HG02588 (cell line): ENCODE results near the gene OCRL.

Source experiments
- ATAC-seq: cut with Tn5 transposase; IDR thresholded peaks from one replicate; pipeline ENCODE4 v1.9.1; 2021; ENCODE audit warnings: mild to moderate bottlenecking, moderate library complexity; ENCODE audit not compliant: unreplicated experiment

Gene OCRL

DNA sequence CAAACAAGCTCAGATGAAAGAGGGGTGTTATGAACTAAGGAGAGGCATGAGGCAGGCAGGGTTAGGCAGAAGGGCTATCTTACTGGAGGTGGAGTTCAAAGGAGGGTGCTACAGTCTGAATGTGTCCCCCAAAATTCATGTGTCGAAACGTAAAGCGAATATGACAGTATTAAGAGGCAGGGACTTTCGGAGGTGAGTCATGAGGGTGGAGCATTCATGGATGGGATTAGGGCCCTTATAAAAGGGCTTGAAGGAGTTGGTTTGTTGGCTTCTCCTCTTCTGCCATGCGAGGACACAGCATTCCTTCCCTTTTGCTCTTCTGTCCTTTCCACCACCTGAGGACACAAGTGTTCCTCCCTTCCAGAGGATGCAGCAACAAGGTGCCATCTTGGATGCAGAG lies 91.8 kb downstream of the OCRL start:
- ATAC-seq, result no peak

DNA sequence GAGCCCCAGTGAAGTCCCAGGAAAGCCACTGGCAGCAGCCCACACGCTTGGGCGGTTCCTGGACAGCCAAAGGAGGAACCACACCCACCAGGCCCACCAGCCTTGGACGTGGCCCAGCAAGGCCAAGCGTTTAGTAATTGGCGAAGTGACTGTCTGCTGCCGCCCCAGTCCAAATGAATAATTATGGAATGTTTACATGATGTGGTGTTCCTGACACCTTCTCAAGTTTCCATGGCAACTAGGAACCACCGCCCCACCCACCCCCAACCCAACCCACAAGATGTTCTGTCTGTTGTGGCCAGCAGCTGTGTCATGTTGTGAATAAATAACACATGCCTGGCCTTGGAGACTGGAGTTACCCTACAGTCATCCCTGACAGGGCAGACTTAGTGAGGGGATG lies 92.4 kb downstream of the OCRL start:
- ATAC-seq, result no peak

- no peak for ATAC-seq
Measured at GRCh38 chrX:129634541-129634940, 94.5 kb downstream of the OCRL start.

DNA sequence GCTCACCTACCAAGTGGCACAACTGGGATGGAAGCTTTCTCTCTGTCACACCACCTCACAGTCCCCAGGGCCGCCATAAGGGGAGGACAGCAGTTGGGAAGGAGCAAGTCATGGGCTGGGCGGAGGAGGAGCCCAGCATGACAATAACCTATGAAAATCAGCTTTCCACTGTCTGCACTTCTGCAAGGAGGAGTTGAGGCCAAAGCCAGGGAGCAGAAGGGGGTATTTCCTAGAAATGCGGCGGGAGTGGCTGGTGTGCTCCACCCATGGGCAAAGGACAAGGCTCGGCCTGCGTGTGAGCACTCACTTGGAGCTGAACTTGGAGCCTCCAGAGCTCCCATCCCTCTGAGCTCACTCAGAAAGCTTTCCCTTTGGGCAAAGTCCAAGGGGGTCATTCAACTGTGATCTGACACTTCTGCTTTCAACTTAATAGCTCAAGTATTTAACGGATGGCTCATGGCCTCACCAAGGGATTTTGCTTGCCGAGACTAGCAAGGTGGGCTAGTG lies 96.2 kb downstream of the OCRL start:
- ATAC-seq, result no peak

DNA sequence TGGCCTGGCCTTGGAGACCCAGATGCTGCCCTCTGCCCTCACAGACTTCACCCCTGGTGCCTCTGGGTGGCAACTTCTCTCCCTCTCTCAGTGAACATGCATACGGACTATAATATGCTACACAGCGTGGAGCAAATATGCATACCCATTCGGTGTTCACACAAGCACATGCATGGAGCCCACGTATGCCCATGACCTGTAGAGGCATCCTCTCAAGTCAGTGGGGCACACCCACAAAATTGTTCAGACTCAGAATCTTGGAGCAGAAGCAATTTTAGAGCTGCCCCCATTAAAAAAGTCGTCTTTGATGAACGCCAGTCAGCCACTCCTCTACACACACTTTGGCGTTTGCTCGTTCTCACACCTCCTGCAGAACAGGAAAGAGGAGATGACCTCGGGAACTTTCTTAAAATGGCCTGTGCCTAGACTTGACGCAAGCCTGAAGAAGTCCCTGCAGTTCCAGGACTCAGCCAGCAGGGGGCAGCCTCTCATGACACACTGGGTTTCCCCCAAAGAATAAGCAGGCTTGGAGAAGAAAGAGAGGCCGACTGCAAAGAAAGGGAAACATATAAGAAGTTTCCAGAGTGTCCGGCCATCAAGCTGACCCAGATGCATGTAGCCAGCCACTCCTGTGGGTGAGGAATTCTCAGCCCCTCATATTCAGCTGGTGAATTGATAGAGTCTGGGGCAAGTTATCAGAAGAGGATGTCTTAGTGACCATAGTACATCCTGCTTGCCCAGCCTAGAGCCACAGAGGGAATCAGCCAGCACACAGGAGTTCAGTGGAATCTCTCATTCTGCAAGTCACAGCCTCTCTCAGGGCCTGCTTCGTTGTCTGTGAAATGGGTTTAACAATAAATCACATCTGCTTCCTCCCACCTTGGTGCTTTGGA lies 97.4 kb downstream of the OCRL start:
- ATAC-seq, result peak; percentile 53

DNA sequence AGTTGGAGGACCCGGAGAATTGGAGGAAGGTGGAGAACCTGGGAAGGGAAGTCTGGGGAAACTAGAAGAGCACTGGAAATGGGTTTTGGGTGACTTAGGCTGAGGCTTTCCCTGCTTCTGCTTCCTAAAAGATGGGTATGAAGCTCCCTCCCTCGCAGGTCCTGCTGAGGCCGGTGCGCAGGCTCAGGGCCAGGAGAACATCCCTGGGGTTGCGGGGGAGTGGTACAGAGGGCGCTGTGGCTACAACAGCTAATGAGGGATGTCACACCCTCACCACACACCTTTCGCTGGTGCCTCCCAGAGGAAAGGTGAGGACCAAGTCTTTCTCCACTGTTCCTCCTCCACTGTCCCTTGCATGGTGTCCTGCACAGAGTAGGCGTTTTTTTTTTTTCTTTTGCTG lies 98.9 kb downstream of the OCRL start:
- no peak for ATAC-seq

- ATAC-seq, result no peak
Measured at GRCh38 chrX:129640737-129641136, 100.7 kb downstream of the OCRL start.

DNA sequence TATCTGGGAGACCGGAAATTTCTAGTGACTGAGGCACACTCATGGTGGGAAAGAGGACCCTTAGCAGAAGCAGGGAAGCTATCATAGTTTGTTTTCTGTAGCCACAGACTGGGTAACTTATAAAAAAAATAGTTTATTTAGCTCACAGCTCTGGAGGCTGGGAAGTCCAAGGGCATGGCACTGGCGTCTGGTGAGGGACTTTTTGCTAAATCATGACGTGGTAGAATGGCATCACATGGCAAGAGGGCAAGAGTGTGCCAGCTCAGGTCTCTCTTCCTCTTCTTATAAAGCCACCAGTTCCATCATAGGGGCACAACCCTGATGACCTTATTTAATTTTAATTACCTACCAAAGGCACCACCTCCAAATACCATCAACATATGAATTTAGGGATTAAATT lies 101.4 kb downstream of the OCRL start:
- no peak for ATAC-seq

- ATAC-seq, result no peak
Measured at GRCh38 chrX:129641941-129642340, 101.9 kb downstream of the OCRL start.
